ENCODE measurements around the gene JMJD8.

JMJD8 gene

DNA sequence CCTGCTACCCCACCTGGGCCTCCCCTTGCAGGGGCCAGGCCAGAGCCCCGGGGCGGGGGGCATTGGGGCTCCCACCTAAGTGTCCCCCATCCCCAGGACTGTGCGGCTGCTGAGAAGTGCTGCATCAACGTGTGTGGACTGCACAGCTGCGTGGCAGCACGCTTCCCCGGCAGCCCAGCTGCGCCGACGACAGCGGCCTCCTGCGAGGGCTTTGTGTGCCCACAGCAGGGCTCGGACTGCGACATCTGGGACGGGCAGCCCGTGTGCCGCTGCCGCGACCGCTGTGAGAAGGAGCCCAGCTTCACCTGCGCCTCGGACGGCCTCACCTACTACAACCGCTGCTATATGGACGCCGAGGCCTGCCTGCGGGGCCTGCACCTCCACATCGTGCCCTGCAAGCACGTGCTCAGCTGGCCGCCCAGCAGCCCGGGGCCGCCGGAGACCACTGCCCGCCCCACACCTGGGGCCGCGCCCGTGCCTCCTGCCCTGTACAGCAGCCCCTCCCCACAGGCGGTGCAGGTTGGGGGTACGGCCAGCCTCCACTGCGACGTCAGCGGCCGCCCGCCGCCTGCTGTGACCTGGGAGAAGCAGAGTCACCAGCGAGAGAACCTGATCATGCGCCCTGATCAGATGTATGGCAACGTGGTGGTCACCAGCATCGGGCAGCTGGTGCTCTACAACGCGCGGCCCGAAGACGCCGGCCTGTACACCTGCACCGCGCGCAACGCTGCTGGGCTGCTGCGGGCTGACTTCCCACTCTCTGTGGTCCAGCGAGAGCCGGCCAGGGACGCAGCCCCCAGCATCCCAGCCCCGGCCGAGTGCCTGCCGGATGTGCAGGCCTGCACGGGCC is 51.4 kb downstream of the JMJD8 start:
- no peak overlapping the region for H3K4me3 ChIP-seq (ENCODE audit: low read depth, low read length)
- TF ChIP-seq CTCF (IDR thresholded peaks at IDR 0.05; ENCODE audit: low read depth, low read length), result no peak

DNA sequence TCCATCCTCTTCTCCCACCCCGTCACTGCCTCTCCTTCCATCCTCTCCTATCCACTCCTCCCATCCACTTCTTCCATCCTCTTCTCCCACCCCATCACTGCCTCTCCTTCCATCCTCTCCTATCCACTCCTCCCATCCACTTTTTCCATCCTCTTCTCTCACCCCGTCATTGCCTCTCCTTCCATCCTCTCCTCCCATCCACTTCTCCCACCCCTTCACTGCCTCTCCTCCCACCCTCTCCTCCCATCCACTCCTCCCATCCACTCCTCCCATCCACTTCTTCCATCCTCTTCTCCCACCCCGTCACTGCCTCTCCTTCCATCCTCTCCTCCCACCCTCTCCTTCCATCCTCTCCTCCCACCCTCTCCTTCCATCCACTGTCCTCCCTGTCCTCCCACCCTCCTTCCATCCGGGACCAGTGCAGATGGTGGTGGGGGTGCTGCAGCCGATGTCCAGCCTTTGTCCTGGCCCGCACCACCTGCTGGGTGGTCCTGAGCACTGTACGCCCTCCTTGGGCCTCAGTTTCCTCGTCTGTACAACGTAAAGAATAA is 52.3 kb downstream of the JMJD8 start:
- TF ChIP-seq CTCF (IDR thresholded peaks at IDR 0.05; ENCODE audit: low read depth, low read length), result no peak

More for the DNA sequence above, 52.3 kb downstream of the JMJD8 start:
- H3K4me3 ChIP-seq (ENCODE audit: low read depth, low read length), result no peak overlapping the region
